Breast epithelium (tissue), 4 donors: Measurements from ENCODE around the gene DCDC2B. TPM values are rescaled to one million over a fixed set of nuclear protein-coding genes. Genes with fewer than 3 reads are reported as not detected.
"Not testable (repeated sequence)": the region's sequence is repeated elsewhere in the genome, so short reads cannot be mapped to it uniquely, and the experiment has no call there.

Experiments
- DNase-seq, 2 donors: peaks; one replicate each; pipeline ENCODE4 v3.0.0-alpha.2; 2019; ENCODE audit warnings: low spot score in 2 of 2
- H3K27ac ChIP-seq, 2 donors: fragments of 200-600 bp; sonication (generic) in 1 of 2; one replicate each; pipeline ENCODE4 v1.5.1; 2016 to 2019; ENCODE audit warnings: mild to moderate bottlenecking in 1 of 2
- H3K27me3 ChIP-seq, 2 donors: fragments of 200-600 bp; sonication (generic) in 1 of 2; one replicate each; pipeline versions ENCODE4 v1.5.1 to v1.6.0; 2017 to 2019; ENCODE audit warnings: control low read depth in 1 of 2, mild to moderate bottlenecking in 1 of 2
- H3K36me3 ChIP-seq: fragments of 200-600 bp; one replicate; pipeline ENCODE4 v1.5.1; 2019
- H3K4me1 ChIP-seq, 2 donors: fragments of 200-600 bp; sonication (generic); one replicate each; pipeline ENCODE4 v1.5.1; 2016 to 2019; ENCODE audit warnings: control low read depth in 1 of 2
- H3K4me3 ChIP-seq, 3 donors: fragments of 200-600 bp; sonication (generic); 1 replicate in 2 of 3; 2 replicates in 1 of 3; pipeline ENCODE4 v1.5.1; 2016 to 2019; ENCODE audit warnings: mild to moderate bottlenecking in 3 of 3, moderate library complexity in 2 of 3
- H3K9me3 ChIP-seq, 2 donors: fragments of 200-600 bp; sonication (generic) in 1 of 2; one replicate each; pipeline ENCODE4 v1.5.1; 2016 to 2019; ENCODE audit warnings: control low read depth in 1 of 2
- CTCF ChIP-seq, 3 donors: fragments of 450-650 bp; IDR thresholded peaks; one replicate each; pipeline ENCODE4 v1.5.1; 2016 to 2017; ENCODE audit warnings: antibody characterized with exemption in 3 of 3, mild to moderate bottlenecking in 3 of 3, moderate library complexity in 3 of 3
- POLR2A ChIP-seq: fragments of 450-650 bp; IDR thresholded peaks from one replicate; pipeline ENCODE4 v1.6.1; 2016; ENCODE audit warnings: antibody characterized with exemption, mild to moderate bottlenecking, moderate library complexity
- POLR2AphosphoS5 ChIP-seq, 3 donors: sonication (generic); formaldehyde crosslinking; IDR thresholded peaks; one replicate each; pipeline ENCODE4 v1.6.1; 2017; ENCODE audit warnings: antibody characterized with exemption in 3 of 3
- intact Hi-C: fragments of 100-400 bp; cut with DNase I; formaldehyde crosslinking; loops from one replicate; pipeline ENCODE4 v1.15.1; 2023; ENCODE audit warnings: low total_unique reads
- total RNA-seq, 3 donors: library from RNA; depleted of rRNA; stranded (reverse); fragments of >200 nt; gene quantifications; one replicate each; pipeline ENCODE4 v1.1.0, GENCODE V29; 2016

The DCDC2B gene
- total RNA-seq, 3 donors from 2014 or later = 0.33 TPM; not detected in 2

GRCh38 chr1:32257227-32257508 is 48.3 kb downstream of the DCDC2B start:
- Histone ChIP-seq H3K4me1 (no peaks in the 10 kb centered on the region), H3K27me3 (no peaks in the 10 kb centered on the region), H3K4me3 (no peak overlapping the region), H3K9me3 (no peaks in the 10 kb centered on the region), H3K36me3 (no peaks in the 10 kb centered on the region), H3K27ac (no peak overlapping the region)
- TF ChIP-seq CTCF (IDR thresholded peaks at IDR 0.05) (no peak), POLR2AphosphoS5 (IDR thresholded peaks at IDR 0.05) (no peak), POLR2A (no peak)
- intact Hi-C loops = no loop called here
- no peak for DNase-seq

- DNase-seq = not testable (repeated sequence)
These were observed 54.3 kb downstream of the DCDC2B start for GRCh38 chr1:32263236-32263593.

GRCh38 chr1:32263744-32264143 is 54.9 kb downstream of the DCDC2B start:
- Histone ChIP-seq H3K9me3 (no peaks in the 10 kb centered on the region), H3K36me3 (no peaks in the 10 kb centered on the region), H3K27ac (no peak overlapping the region), H3K4me3 (no peak overlapping the region), H3K4me1 (no peaks in the 10 kb centered on the region), H3K27me3 (no peaks in the 10 kb centered on the region)
- intact Hi-C loops = no loop called here
- no peak for DNase-seq
- no peak for TF ChIP-seq CTCF (IDR thresholded peaks at IDR 0.05)
- TF ChIP-seq POLR2AphosphoS5 (IDR thresholded peaks at IDR 0.05) = no peak
- TF ChIP-seq POLR2A = no peak

More at GRCh38 chr1:32263236-32263593, 54.3 kb downstream of the DCDC2B start:
- H3K9me3 ChIP-seq, H3K27me3 ChIP-seq, H3K36me3 ChIP-seq, intact Hi-C loops, H3K27ac ChIP-seq, H3K4me3 ChIP-seq, H3K4me1 ChIP-seq: not testable (repeated sequence)

Other genes starting within 250 kb of the DCDC2B start
- 10 to 100 TPM; 58.2 to 78.7 (median 66.9) TPM for gene KHDRBS1, start 195.2 kb upstream of the DCDC2B start, total RNA-seq
- gene TMEM39B, start 136.2 kb upstream of the DCDC2B start, total RNA-seq = 1 to 10 TPM; 4.2 to 6.2 (median 4.8) TPM
- 10 to 100 TPM; 35.5 to 53.1 (median 40.6) TPM for gene KPNA6, start 101.0 kb upstream of the DCDC2B start, total RNA-seq
- 10 to 100 TPM; 38.7 to 51.8 (median 45.8) TPM for gene TXLNA, start 29.4 kb upstream of the DCDC2B start, total RNA-seq
- 1 to 10 TPM; 1.4 to 5.2 (median 4.1) TPM for gene CCDC28B, start 8.5 kb upstream of the DCDC2B start, total RNA-seq
- gene IQCC, start 3.4 kb upstream of the DCDC2B start, total RNA-seq = 1 to 10 TPM; 1.8 to 3.5 (median 2.3) TPM
- 10 to 100 TPM in 2 of 3 donors, 1 to 10 TPM in 1; 5.8 to 20.6 (median 13.4) TPM for gene TMEM234, start 13.3 kb downstream of the DCDC2B start, total RNA-seq
- 100 to 1,000 TPM; 177 to 222 (median 190) TPM for gene EIF3I, start 13.3 kb downstream of the DCDC2B start, total RNA-seq
- gene FAM167B, start 38.1 kb downstream of the DCDC2B start, total RNA-seq = 1 to 10 TPM in 2 of 3 donors, under 1 TPM in 1; 0.64 to 6.9 (median 1.2) TPM
- 1 to 10 TPM; 2.4 to 4.1 (median 2.9) TPM for gene LCK, start 42.2 kb downstream of the DCDC2B start, total RNA-seq
- 10 to 100 TPM; 31.8 to 87.5 (median 87.4) TPM for gene HDAC1, start 83.0 kb downstream of the DCDC2B start, total RNA-seq
- 10 to 100 TPM; 33.4 to 82.8 (median 47.9) TPM for gene MARCKSL1, start 127.1 kb downstream of the DCDC2B start, total RNA-seq
- 10 to 100 TPM in 2 of 3 donors, 1 to 10 TPM in 1; 8.8 to 15.8 (median 10.2) TPM for gene FAM229A, start 153.4 kb downstream of the DCDC2B start, total RNA-seq
- 1 to 10 TPM; 1.4 to 3.9 (median 3.4) TPM for gene TSSK3, start 153.4 kb downstream of the DCDC2B start, total RNA-seq
- gene BSDC1, start 185.4 kb downstream of the DCDC2B start, total RNA-seq = 100 to 1,000 TPM in 1 of 3 donors, 10 to 100 TPM in 2; 86.9 to 123 (median 95.1) TPM